Smooth muscle cell (in vitro differentiated cells): ENCODE results near the gene SLC6A2. TPM values are rescaled to one million over a fixed set of nuclear protein-coding genes. Genes with fewer than 3 reads are reported as not detected.
"Not testable (repeated sequence)": the region's sequence is repeated elsewhere in the genome, so short reads cannot be mapped to it uniquely, and the experiment has no call there.

Experiments used
- DNase-seq: peaks from one replicate; lab custom pipeline; 2025; ENCODE audit not compliant: unreplicated experiment; lab: John Stamatoyannopoulos, UW
- H2AFZ ChIP-seq: fragments of 200-600 bp; sonication (generic); 2 replicates; pipeline ENCODE4 v1.6.0; 2016; ENCODE audit warnings: antibody characterized with exemption, low read depth, mild to moderate bottlenecking
- H3F3A ChIP-seq: fragments of 200-600 bp; sonication (generic); 2 replicates; pipeline ENCODE4 v1.6.0; 2017; ENCODE audit warnings: antibody characterized with exemption, low read depth
- H3K27ac ChIP-seq: fragments of 200-600 bp; sonication (generic); 2 replicates; pipeline ENCODE4 v1.5.1; 2016; ENCODE audit warnings: low read depth, mild to moderate bottlenecking
- H3K27me3 ChIP-seq: fragments of 200-600 bp; sonication (generic); 2 replicates; pipeline ENCODE4 v1.6.1; 2016; ENCODE audit warnings: low read depth, mild to moderate bottlenecking
- H3K36me3 ChIP-seq: fragments of 200-600 bp; sonication (generic); 2 replicates; pipeline ENCODE4 v1.5.1; 2016; ENCODE audit warnings: low read depth
- H3K4me1 ChIP-seq: fragments of 200-600 bp; sonication (generic); 2 replicates; pipeline ENCODE4 v1.5.1; 2016; ENCODE audit warnings: low read depth
- H3K4me2 ChIP-seq: fragments of 200-600 bp; sonication (generic); 2 replicates; pipeline ENCODE4 v1.6.0; 2016; ENCODE audit warnings: mild to moderate bottlenecking
- H3K4me3 ChIP-seq: fragments of 200-600 bp; sonication (generic); 2 replicates; pipeline ENCODE4 v1.5.1; 2016; ENCODE audit warnings: mild to moderate bottlenecking
- H3K79me2 ChIP-seq: fragments of 200-600 bp; sonication (generic); 2 replicates; pipeline ENCODE4 v1.6.0; 2016; ENCODE audit warnings: low read depth, mild to moderate bottlenecking
- H3K9ac ChIP-seq: fragments of 200-600 bp; sonication (generic); 2 replicates; pipeline ENCODE4 v1.6.0; 2016; ENCODE audit warnings: low read depth
- H3K9me3 ChIP-seq: fragments of 200-600 bp; sonication (generic); replicated peaks from 2 replicates; pipeline ENCODE4 v1.5.1; 2016; ENCODE audit warnings: low read depth
- H4K20me1 ChIP-seq: fragments of 200-600 bp; sonication (generic); 2 replicates; pipeline ENCODE4 v1.6.0; 2016; ENCODE audit warnings: low read depth
- WGBS: methylation state at CpG from one replicate; pipeline ENCODE4 v1.1.7; 2016; ENCODE audit warnings: low lambda C conversion rate; 5-methylcytosine and 5-hydroxymethylcytosine counted together
- polyA plus RNA-seq: library from polyadenylated mRNA; unstranded; fragments of >200 nt; fragmentation: Nextera tagmentation; extraction: Ambion mirVana; gene quantifications from 2 replicates; pipeline ENCODE4 v1.2.1, GENCODE V29; 2016
- total RNA-seq: library from RNA; depleted of rRNA; stranded (reverse); fragments of >200 nt; gene quantifications from 2 replicates; pipeline ENCODE4 v1.2.3, GENCODE V29; 2014
- TF ChIP-seq, protein P1 (sequence below): fragments of 200-600 bp; sonication (generic); IDR thresholded peaks from 2 replicates; pipeline ENCODE4 v1.5.1; 2017; ENCODE audit warnings: borderline replicate concordance, mild to moderate bottlenecking, antibody characterized with exemption; ENCODE audit not compliant: insufficient read depth, poor library complexity, severe bottlenecking

SLC6A2 gene
- total and polyA plus RNA-seq, 2 experiments from 2014 or later = 0.22 to 0.33 TPM

DNA sequence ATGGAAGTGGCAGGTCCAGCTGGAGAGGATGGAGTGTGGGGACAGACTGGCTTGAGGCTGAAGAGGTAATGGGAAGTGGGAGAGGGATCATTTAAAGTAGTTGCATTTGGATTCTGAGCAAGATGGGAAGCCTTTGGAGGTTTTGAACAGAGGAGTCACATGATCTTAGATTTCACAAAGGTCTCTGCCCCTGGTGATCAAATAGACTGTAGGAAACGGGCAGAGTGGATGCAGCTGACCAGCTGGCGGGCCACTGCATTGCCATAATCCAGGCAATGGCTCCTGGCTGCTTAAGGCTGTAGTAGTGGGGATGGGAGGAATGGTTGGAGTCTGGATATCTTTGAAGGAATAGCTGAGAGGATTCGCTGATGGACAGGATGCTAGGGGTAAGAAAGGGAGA is 81.5 kb downstream of the SLC6A2 start:
- no peak overlapping the region for H3K9ac ChIP-seq
- no peak overlapping the region for H3K4me3 ChIP-seq
- DNase-seq = no peak
- no peaks in the 10 kb centered on the region for H3K4me1 ChIP-seq
- no peaks in the 10 kb centered on the region for H3K36me3 ChIP-seq
- WGBS = 78% methylated on average over 3 of the region's 3 CpGs
- peaks cover 2% of the 10 kb centered on the region for H3K27me3 ChIP-seq
- H4K20me1 ChIP-seq = no peaks in the 10 kb centered on the region
- H3K9me3 ChIP-seq = no peaks in the 10 kb centered on the region
- no peak overlapping the region for H3K27ac ChIP-seq
- H3K4me2 ChIP-seq = no peak overlapping the region
- H3K79me2 ChIP-seq = no peaks in the 10 kb centered on the region
- no peak overlapping the region for H2AFZ ChIP-seq
- no peaks in the 10 kb centered on the region for H3F3A ChIP-seq
- TF ChIP-seq, protein P1, sequence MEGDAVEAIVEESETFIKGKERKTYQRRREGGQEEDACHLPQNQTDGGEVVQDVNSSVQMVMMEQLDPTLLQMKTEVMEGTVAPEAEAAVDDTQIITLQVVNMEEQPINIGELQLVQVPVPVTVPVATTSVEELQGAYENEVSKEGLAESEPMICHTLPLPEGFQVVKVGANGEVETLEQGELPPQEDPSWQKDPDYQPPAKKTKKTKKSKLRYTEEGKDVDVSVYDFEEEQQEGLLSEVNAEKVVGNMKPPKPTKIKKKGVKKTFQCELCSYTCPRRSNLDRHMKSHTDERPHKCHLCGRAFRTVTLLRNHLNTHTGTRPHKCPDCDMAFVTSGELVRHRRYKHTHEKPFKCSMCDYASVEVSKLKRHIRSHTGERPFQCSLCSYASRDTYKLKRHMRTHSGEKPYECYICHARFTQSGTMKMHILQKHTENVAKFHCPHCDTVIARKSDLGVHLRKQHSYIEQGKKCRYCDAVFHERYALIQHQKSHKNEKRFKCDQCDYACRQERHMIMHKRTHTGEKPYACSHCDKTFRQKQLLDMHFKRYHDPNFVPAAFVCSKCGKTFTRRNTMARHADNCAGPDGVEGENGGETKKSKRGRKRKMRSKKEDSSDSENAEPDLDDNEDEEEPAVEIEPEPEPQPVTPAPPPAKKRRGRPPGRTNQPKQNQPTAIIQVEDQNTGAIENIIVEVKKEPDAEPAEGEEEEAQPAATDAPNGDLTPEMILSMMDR = no peak

DNA sequence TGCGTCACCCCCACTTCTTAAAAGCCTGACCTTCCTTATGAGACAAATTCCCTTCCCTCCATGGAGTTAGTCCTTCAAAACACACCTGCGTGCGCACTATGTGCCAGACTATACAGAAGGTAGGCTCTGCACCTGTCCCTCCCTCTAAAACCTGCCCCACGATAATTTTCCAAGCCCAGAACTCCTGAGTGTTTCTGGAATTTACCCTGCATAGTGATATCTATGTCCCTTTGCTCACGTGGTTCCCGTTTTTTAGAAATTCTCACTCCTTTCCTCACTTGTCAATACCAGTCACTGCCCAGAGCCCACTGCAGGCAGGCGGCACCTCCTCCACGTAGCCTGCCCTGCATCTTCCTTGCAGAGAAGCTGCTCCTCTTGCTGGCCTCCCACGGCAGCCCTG is 82.2 kb downstream of the SLC6A2 start:
- 95% methylated on average over 9 of the region's 9 CpGs for WGBS
- H3K4me1 ChIP-seq = no peaks in the 10 kb centered on the region
- no peak for DNase-seq
- no peaks in the 10 kb centered on the region for H3K9me3 ChIP-seq
- TF ChIP-seq, protein P1 = no peak
- no peak overlapping the region for H3K4me2 ChIP-seq
- H3K27me3 ChIP-seq = peaks cover 2% of the 10 kb centered on the region
- H3K9ac ChIP-seq = no peak overlapping the region
- H4K20me1 ChIP-seq = no peaks in the 10 kb centered on the region
- H2AFZ ChIP-seq = no peak overlapping the region
- no peak overlapping the region for H3K27ac ChIP-seq
- no peaks in the 10 kb centered on the region for H3K36me3 ChIP-seq
- H3F3A ChIP-seq = no peaks in the 10 kb centered on the region
- no peaks in the 10 kb centered on the region for H3K79me2 ChIP-seq
- no peak overlapping the region for H3K4me3 ChIP-seq

DNA sequence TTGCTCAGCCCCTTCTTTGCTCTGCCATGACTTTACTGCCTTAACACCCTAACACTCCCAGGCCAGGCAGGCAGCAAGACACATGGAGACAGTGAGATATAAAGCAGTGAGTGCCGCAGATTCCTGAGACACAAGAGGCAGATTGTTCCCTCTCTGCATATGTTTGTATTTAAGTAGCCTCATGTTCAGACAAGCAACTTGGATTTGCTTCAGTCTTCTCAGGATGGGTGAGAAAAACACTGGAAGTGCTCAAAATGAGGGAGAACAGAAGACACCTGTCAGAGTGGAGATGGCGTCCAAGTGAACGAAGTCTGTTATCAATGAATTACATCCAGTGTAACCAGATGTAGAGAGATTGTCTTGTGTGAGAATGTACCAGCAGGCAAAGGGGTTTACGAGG is 90.3 kb downstream of the SLC6A2 start:
- Histone ChIP-seq H2AFZ (no peak overlapping the region), H3K27ac (no peak overlapping the region), H3K27me3 (peaks cover 12% of the 10 kb centered on the region), H3K9ac (no peak overlapping the region), H3K4me3 (no peak overlapping the region), H3K79me2 (no peaks in the 10 kb centered on the region), H3F3A (no peaks in the 10 kb centered on the region), H3K4me1 (no peaks in the 10 kb centered on the region), H4K20me1 (no peaks in the 10 kb centered on the region), H3K4me2 (no peak overlapping the region), H3K36me3 (no peaks in the 10 kb centered on the region), H3K9me3 (no peaks in the 10 kb centered on the region)
- WGBS = 68% methylated on average over 4 of the region's 4 CpGs
- TF ChIP-seq, protein P1 = no peak
- DNase-seq = no peak

DNA sequence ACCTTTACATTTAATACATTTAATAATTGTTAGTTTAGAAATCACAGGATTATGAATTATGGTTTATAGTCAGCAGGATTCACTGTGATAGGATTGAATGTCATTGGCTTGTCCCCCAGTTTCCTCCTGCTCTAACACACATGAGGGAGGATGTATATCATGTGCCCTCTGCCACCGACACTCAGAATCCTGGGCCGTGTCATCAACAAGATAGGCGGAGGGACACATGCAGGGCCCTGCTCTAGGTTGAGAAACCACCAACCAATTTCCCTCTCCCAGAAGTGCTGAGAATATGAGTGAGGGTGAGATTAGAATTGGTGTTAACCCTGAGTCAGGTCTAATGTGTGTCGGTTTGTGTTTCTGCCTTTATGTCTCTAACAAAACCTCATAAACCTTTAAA is 92.0 kb downstream of the SLC6A2 start:
- no peaks in the 10 kb centered on the region for H3K79me2 ChIP-seq
- no peak overlapping the region for H3K9ac ChIP-seq
- H3K36me3 ChIP-seq = no peaks in the 10 kb centered on the region
- no peaks in the 10 kb centered on the region for H3K4me1 ChIP-seq
- no peak overlapping the region for H3K4me2 ChIP-seq
- no peaks in the 10 kb centered on the region for H3F3A ChIP-seq
- TF ChIP-seq, protein P1 = no peak
- no peak for DNase-seq
- no peak overlapping the region for H3K4me3 ChIP-seq
- H4K20me1 ChIP-seq = no peaks in the 10 kb centered on the region
- H3K9me3 ChIP-seq = no peaks in the 10 kb centered on the region
- H3K27me3 ChIP-seq = peaks cover 11% of the 10 kb centered on the region
- 90% methylated on average over 4 of the region's 4 CpGs for WGBS
- no peak overlapping the region for H3K27ac ChIP-seq
- no peak overlapping the region for H2AFZ ChIP-seq

DNA sequence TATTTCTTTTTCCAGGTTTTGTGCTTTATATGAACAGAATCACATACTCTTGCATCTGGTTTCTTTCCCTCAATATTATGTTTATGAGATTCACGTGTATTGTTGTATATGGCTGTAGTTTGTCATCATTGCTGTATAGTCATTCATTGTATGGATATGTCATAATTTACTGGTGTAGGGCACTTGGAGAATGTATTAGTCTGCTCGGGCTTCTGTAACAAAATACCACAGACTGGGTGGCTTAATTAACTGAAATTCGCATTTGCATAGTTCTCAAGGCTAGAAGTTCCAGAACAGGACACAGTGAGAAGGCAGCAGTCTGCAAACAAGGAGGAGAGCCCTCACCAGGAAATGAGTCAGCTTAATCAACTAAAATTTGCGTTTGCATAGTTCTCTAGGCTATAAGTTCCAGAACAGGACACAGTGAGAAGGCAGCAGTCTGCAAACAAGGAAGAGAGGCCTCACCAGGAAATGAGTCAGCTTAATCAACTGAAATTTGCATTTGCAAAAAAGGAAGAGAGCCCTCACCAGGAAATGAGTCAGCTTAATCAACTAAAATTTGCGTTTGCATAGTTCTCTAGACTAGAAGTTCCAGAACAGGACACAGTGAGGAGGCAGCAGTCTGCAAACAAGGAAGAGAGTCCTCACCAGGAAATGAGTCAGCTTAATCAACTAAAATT is 96.8 kb downstream of the SLC6A2 start:
- not testable (repeated sequence) for H3K9ac ChIP-seq, H3K4me3 ChIP-seq, H3K27ac ChIP-seq, DNase-seq, H2AFZ ChIP-seq, H3K27me3 ChIP-seq, H3F3A ChIP-seq, H3K9me3 ChIP-seq, H3K36me3 ChIP-seq, H3K4me1 ChIP-seq, H4K20me1 ChIP-seq, H3K4me2 ChIP-seq, H3K79me2 ChIP-seq
- WGBS = 61% methylated on average over 5 of the region's 5 CpGs

DNA sequence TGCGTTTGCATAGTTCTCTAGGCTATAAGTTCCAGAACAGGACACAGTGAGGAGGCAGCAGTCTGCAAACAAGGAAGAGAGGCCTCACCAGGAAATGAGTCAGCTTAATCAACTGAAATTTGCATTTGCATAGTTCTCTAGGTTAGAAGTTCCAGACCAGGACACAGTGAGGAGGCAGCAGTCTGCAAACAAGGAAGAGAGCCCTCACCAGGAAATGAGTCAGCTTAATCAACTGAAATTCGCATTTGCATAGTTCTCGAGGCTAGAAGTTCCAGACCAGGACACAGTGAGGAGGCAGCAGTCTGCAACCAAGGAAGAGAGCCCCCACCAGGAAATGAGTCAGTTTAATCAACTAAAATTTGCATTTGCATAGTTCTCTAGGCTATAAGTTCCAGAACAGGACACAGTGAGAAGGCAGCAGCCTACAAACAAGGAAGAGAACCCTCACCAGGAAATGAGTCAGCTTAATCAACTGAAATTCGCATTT is 97.4 kb downstream of the SLC6A2 start:
- H3K27ac ChIP-seq, H3K4me3 ChIP-seq, H4K20me1 ChIP-seq, DNase-seq, H3F3A ChIP-seq, H3K36me3 ChIP-seq, H2AFZ ChIP-seq, H3K4me1 ChIP-seq, H3K27me3 ChIP-seq, H3K9ac ChIP-seq, H3K9me3 ChIP-seq, H3K4me2 ChIP-seq, H3K79me2 ChIP-seq: not testable (repeated sequence)
- WGBS = 54% methylated on average over 4 of the region's 4 CpGs
